HL-60/S4 treated with retinoic acid at 250 ng/mL for 4 days and 3 days (cell line): Measurements from ENCODE around the gene PTPRM.

Experiments
- in situ Hi-C: fragments of 300-500 bp; cut with MboI; formaldehyde crosslinking; loops from 2 replicates; pipeline ENCODE4 v1.7.0; 2022; ENCODE audit warnings: low sequenced_read_pairs

Gene PTPRM

GRCh38 chr18:8252371-8252770, 685.3 kb downstream of the PTPRM start:
- in situ Hi-C loops = no loop called here

DNA sequence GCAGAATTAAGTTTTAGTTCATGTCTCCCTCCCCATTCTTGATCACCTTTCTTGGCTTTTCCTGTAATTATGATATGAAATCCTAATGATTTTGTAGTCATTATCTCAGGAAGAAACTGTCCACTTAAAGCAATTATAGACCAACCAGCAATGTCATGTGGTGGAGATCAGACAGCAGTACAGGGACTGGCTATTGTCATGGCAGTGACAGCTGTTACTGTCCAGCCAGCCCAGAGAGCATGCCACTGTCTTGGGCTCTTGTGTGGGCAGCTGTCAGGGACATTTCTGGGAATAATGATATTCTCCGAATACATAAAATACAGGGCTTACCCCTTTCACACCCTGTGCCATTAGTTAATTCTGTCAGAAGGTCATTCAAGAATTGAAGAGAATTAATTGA, 686.8 kb downstream of the PTPRM start:
- in situ Hi-C loops = no loop called here

DNA sequence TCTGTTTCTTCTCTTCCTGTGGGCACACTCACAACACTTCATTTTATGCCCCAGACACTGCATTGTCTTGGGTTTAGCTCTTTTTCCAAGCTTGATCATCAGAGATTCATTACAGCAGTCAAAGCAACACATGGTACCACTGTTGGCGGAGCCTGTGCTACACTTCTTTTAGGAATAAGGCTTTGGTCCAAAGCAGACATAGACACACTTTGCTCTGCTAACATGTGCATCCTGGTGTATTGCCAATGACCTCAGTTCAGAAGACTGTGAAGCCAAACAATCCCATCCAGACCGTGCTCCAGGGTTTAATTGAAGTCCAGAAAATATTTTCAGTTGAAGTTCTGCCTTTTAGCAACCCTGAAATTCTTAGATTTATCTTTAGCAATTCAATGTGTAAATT, 687.5 kb downstream of the PTPRM start:
- in situ Hi-C loops = no loop called here

- in situ Hi-C loops = no loop called here
Measured at GRCh38 chr18:8257851-8258434, 690.8 kb downstream of the PTPRM start.

- in situ Hi-C loops = no loop called here
Measured at GRCh38 chr18:8260319-8260718, 693.2 kb downstream of the PTPRM start.

- in situ Hi-C loops = no loop called here
Measured at GRCh38 chr18:8260827-8261226, 693.7 kb downstream of the PTPRM start.

DNA sequence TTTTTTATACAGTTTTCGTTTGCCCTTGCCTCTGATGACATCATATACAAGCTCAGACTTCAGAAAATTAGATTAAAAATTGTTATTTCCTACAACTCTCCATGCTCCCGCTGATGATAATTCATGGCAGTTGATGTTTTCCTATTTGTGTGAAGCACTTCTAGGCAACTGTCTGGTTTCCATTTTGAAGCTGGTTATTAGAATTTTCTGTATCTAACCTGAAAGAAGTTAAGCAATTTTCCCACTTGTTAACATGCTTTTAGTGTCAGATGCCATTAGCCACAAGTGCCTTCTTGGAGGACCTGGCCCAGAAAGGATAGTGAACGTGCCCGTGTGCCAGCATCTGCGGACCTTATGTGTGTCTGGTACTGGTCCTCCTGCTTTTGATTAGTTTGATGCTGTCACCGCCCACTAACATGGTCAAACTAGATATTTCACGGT, 694.6 kb downstream of the PTPRM start:
- in situ Hi-C loops = no loop called here

DNA sequence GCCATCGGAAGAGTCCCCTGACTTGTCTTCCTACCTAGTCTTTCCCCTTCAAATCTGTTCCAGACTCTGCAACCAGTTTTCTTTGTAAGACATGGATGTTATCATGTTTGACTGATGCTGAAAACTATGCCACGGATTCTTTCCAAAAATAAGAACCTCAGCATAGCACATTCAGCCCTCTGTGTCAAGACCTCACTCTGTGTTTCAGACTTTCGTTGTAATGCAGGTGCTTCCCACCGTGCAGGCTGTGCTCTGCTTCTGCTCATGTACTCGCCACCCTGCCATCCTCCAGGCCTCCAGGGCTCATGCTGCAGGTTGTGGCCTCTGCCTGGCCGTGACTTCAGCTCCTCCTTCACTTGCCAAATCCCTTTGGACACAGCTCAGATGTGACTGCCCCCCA, 695.1 kb downstream of the PTPRM start:
- in situ Hi-C loops = no loop called here

DNA sequence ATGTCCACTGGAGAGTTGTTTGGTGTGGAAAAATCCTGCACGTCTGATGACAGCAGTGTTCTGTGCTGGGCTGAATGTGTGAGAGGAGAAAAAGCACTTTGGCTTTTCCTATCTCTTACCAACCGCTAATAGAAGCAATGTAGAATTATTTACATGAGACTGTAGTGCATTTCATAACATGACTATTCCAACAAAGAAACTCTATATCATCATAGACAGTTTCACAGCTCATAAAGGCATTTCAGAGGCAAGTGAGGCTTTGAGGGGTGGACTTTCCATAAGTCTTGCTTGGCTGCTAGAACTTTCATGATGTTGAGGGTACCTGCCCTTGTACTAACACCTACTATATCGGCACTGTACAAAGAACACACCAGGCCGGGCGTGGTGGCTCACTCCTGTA, 697.0 kb downstream of the PTPRM start:
- in situ Hi-C loops = no loop called here

DNA sequence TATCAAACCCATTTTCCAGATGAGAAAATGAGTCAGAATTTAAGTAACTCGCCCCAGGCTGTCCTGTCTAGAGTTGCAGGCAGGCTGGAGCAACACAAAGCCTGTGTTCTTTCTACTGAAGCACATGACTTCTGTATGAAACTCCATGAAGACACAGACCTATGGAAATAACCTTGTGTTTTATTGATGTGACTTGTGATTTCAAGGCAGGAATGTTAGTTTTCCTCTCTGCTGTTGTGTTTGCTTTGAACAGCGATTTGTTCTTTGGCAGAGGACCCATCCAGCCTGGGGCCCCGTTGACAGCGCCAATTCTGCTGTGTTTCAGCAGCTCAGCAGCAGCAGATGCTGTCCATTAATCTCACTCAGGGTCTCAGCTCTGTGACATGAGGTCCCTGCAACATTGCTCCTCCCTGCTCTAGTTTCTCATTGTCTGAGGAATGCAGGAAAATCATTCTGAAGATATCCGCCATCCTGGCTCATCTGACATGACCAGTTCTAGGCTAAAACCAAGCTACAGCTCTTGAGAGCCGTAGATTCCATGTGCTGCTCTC, 697.8 kb downstream of the PTPRM start:
- in situ Hi-C loops = no loop called here

GRCh38 chr18:8272254-8272653, 705.1 kb downstream of the PTPRM start:
- in situ Hi-C loops = no loop called here

DNA sequence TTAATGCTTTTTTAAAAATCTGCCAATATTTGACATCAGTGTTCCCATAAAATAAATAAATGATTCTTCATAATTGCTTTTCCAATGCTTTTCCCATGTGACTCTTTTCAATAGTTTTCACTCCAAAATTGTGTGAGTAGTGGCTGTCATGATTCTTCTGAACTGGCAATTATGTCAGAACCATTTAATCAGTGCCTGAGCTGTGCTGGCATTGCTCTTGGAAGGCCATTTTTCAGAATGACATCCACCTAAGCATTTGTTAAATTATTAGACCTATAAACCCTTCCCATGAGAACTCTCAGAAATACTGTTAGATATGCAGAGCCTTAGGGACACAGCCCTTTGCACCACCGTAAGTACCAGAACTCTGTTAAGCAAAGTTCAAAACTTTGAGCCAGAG, 707.3 kb downstream of the PTPRM start:
- in situ Hi-C loops = no loop called here

DNA sequence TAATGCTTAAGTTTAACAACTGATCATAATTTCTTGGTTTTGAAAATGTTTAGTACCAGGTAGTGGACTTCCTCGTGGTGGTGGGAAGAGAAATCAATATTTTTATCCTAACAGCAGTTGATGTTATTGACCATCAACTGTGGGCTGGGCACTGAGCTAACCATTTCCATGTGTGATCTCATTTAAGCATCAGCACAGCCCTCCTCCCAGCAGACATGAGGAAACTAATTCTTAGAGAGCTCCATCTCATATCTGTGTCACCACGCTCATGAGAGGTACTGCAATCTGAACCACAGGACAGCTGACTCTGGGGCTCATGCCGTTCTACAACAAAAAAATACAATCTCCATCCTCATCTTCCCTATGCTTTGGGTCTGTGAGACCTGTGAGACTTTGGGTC, 709.3 kb downstream of the PTPRM start:
- in situ Hi-C loops = no loop called here

GRCh38 chr18:8277270-8277669, 710.2 kb downstream of the PTPRM start:
- in situ Hi-C loops = no loop called here

DNA sequence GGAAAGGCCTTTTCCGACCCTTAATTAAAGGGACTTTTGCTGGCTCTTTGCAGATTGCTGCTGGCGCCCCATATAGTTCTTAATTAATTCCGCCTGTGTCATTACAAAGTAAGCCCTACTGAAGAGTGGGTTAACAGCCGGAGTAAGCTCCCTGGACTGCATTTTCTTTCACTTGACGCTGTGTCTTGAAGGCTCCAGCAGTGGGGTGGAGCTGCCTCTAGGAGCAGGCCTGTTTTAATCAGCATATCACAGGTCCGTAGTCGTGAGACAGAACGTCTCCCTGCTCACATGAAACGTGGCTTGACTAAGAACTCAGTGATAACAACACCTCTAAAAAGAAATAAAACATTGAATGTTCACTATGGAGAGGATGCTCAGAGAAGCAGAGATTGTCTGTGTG, 712.2 kb downstream of the PTPRM start:
- in situ Hi-C loops = no loop called here

DNA sequence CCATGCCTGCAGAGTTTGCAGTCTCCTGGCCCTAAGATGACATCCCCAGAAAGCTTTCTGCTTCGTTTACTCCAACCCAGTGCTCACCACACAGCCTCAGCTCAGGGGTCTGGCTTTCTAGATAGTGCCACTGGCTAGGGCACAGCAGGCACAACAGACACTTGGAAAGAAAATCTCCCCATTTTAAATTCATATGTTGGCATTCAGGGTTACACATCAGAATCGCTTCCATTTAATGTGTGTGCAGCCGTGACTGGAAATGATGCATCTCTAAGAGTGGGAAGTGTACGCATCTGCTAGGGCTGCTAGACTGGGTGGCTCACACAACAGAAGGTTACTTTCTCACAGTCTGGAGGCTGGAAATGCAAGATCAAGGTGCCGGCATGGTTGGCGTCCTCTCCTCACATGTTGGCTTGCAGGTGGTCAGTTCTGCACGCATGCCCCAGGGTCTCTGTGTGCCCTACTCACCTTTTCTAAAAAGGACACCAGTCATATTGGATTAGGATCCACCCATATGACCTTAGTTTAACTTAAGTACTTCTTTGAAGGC, 712.7 kb downstream of the PTPRM start:
- in situ Hi-C loops = no loop called here

- in situ Hi-C loops = no loop called here
Measured at GRCh38 chr18:8283891-8284585, 716.9 kb downstream of the PTPRM start.

- in situ Hi-C loops = no loop called here
Measured at GRCh38 chr18:8286303-8286702, 719.2 kb downstream of the PTPRM start.

GRCh38 chr18:8287196-8287885, 720.2 kb downstream of the PTPRM start:
- in situ Hi-C loops = no loop called here

- in situ Hi-C loops = no loop called here
Measured at GRCh38 chr18:8288472-8289195, 721.5 kb downstream of the PTPRM start.

- in situ Hi-C loops = no loop called here
Measured at GRCh38 chr18:8290435-8290834, 723.3 kb downstream of the PTPRM start.
